Inflammatory macrophage treated with lipopolysaccharide for 4 hours (primary cell): ENCODE results near the gene SGK1.

ENCODE experiments used
- DNase-seq: peaks from one replicate; pipeline ENCODE4 v3.0.0-alpha.2; 2020

Gene SGK1

GRCh38 chr6:134165561-134166201 lies 152.2 kb downstream of the SGK1 start:
- DNase-seq = peak; percentile 27

- DNase-seq = no peak
These were observed 153.6 kb downstream of the SGK1 start for GRCh38 chr6:134164300-134164699.

GRCh38 chr6:134162932-134163331 lies 155.0 kb downstream of the SGK1 start:
- no peak for DNase-seq

GRCh38 chr6:134161041-134161440 lies 156.9 kb downstream of the SGK1 start:
- DNase-seq = no peak

- no peak for DNase-seq
These were observed 165.0 kb downstream of the SGK1 start for GRCh38 chr6:134152767-134153485.

- DNase-seq = no peak
These were observed 169.3 kb downstream of the SGK1 start for GRCh38 chr6:134148566-134148965.

- no peak for DNase-seq
These were observed 170.8 kb downstream of the SGK1 start for GRCh38 chr6:134147034-134147533.

- no peak for DNase-seq
These were observed 171.5 kb downstream of the SGK1 start for GRCh38 chr6:134146268-134147033.

GRCh38 chr6:134145786-134146185 lies 172.1 kb downstream of the SGK1 start:
- peak; percentile 36 for DNase-seq

GRCh38 chr6:134138226-134138975 lies 179.5 kb downstream of the SGK1 start:
- no peak for DNase-seq

GRCh38 chr6:134134654-134135053 lies 183.3 kb downstream of the SGK1 start:
- DNase-seq = no peak

GRCh38 chr6:134132494-134133141 lies 185.3 kb downstream of the SGK1 start:
- no peak for DNase-seq

GRCh38 chr6:134131530-134132139 lies 186.3 kb downstream of the SGK1 start:
- DNase-seq = no peak

GRCh38 chr6:134128146-134128545 lies 189.8 kb downstream of the SGK1 start:
- DNase-seq = no peak

GRCh38 chr6:134123666-134124208 lies 194.2 kb downstream of the SGK1 start:
- peak; percentile 58 for DNase-seq

GRCh38 chr6:134122775-134123174 lies 195.1 kb downstream of the SGK1 start:
- no peak for DNase-seq

- DNase-seq = no peak
These were observed 198.4 kb downstream of the SGK1 start for GRCh38 chr6:134119486-134119885.
